Muscle of leg (tissue), 16 donors: ENCODE data around the gene PLCH2. TPM values are rescaled to one million over a fixed set of nuclear protein-coding genes. Genes with fewer than 3 reads are reported as not detected.
A peak's percentile ranks its signal among the peaks of the same experiment; 100 is the strongest.

ENCODE experiments used
- DNase-seq: peaks from one replicate; pipeline ENCODE4 v3.0.0; 2013
- H3K27ac ChIP-seq: one replicate; pipeline ENCODE4 v1.5.1; 2013; ENCODE audit warnings: mild to moderate bottlenecking, low read length, control low read depth
- H3K27me3 ChIP-seq: one replicate; pipeline ENCODE4 v1.6.1; 2013; ENCODE audit warnings: low read length; ENCODE audit not compliant: control insufficient read depth, insufficient read depth
- H3K36me3 ChIP-seq: one replicate; pipeline ENCODE4 v1.6.1; 2013; ENCODE audit warnings: low read length; ENCODE audit not compliant: control insufficient read depth, insufficient read depth
- H3K4me1 ChIP-seq: one replicate; pipeline ENCODE4 v1.6.1; 2013; ENCODE audit warnings: low read length; ENCODE audit not compliant: control insufficient read depth, insufficient read depth
- H3K4me3 ChIP-seq: one replicate; pipeline ENCODE4 v1.5.1; 2013; ENCODE audit warnings: low read length, control low read depth
- H3K9me3 ChIP-seq: replicated peaks from 2 replicates; pipeline ENCODE4 v1.6.1; 2013; ENCODE audit warnings: low read depth, low read length; ENCODE audit not compliant: control insufficient read depth
- WGBS: methylation state at CpG from one replicate; pipeline ENCODE4 v1.1.5; 2013; ENCODE audit warnings: missing lambda C conversion rate; ENCODE audit not compliant: insufficient coverage; 5-methylcytosine and 5-hydroxymethylcytosine counted together
- long read RNA-seq, 11 donors: transcript quantifications; one replicate each; lab custom pipeline, GENCODE V29; 2026
- polyA plus RNA-seq, 8 donors: library from polyadenylated mRNA; unstranded; fragments of 120-200 nt; gene quantifications; one replicate each; pipeline versions ENCODE4 v1.2.1 to v1.2.3, GENCODE V29; 2013; ENCODE audit warnings: inconsistent platforms in 1 of 8, low replicate concordance in 1 of 8; ENCODE audit not compliant: insufficient read length in 8 of 8, insufficient read depth in 1 of 8
- total RNA-seq: library from RNA; stranded (reverse); fragments of 120-200 nt; gene quantifications from one replicate; pipeline ENCODE4 v1.2.4, GENCODE V29; 2013

PLCH2 gene, protein sequence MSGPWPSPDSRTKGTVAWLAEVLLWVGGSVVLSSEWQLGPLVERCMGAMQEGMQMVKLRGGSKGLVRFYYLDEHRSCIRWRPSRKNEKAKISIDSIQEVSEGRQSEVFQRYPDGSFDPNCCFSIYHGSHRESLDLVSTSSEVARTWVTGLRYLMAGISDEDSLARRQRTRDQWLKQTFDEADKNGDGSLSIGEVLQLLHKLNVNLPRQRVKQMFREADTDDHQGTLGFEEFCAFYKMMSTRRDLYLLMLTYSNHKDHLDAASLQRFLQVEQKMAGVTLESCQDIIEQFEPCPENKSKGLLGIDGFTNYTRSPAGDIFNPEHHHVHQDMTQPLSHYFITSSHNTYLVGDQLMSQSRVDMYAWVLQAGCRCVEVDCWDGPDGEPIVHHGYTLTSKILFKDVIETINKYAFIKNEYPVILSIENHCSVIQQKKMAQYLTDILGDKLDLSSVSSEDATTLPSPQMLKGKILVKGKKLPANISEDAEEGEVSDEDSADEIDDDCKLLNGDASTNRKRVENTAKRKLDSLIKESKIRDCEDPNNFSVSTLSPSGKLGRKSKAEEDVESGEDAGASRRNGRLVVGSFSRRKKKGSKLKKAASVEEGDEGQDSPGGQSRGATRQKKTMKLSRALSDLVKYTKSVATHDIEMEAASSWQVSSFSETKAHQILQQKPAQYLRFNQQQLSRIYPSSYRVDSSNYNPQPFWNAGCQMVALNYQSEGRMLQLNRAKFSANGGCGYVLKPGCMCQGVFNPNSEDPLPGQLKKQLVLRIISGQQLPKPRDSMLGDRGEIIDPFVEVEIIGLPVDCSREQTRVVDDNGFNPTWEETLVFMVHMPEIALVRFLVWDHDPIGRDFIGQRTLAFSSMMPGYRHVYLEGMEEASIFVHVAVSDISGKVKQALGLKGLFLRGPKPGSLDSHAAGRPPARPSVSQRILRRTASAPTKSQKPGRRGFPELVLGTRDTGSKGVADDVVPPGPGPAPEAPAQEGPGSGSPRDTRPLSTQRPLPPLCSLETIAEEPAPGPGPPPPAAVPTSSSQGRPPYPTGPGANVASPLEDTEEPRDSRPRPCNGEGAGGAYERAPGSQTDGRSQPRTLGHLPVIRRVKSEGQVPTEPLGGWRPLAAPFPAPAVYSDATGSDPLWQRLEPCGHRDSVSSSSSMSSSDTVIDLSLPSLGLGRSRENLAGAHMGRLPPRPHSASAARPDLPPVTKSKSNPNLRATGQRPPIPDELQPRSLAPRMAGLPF (N-terminal part only)
- total RNA-seq (0.35 TPM), polyA plus RNA-seq (1 to 10 TPM in 3 of 8 donors, under 1 TPM in 5; 0.41 to 3.4 (median 0.86) TPM)
- long read RNA-seq, donor 1, result 0 reads
- long read RNA-seq, donor 2, result 0 reads
- long read RNA-seq, donor 3, result 0 reads
- long read RNA-seq, donor 4, result 0 reads
- long read RNA-seq, donor 5, result 0 reads
- long read RNA-seq, donor 6, result 0 reads
- long read RNA-seq, donor 7, result 0 reads
- long read RNA-seq, donor 8, result 0 reads
- long read RNA-seq, donor 9, result 0 reads
- long read RNA-seq, donor 10, result 0 reads
- long read RNA-seq, donor 11, result 0 reads

DNA sequence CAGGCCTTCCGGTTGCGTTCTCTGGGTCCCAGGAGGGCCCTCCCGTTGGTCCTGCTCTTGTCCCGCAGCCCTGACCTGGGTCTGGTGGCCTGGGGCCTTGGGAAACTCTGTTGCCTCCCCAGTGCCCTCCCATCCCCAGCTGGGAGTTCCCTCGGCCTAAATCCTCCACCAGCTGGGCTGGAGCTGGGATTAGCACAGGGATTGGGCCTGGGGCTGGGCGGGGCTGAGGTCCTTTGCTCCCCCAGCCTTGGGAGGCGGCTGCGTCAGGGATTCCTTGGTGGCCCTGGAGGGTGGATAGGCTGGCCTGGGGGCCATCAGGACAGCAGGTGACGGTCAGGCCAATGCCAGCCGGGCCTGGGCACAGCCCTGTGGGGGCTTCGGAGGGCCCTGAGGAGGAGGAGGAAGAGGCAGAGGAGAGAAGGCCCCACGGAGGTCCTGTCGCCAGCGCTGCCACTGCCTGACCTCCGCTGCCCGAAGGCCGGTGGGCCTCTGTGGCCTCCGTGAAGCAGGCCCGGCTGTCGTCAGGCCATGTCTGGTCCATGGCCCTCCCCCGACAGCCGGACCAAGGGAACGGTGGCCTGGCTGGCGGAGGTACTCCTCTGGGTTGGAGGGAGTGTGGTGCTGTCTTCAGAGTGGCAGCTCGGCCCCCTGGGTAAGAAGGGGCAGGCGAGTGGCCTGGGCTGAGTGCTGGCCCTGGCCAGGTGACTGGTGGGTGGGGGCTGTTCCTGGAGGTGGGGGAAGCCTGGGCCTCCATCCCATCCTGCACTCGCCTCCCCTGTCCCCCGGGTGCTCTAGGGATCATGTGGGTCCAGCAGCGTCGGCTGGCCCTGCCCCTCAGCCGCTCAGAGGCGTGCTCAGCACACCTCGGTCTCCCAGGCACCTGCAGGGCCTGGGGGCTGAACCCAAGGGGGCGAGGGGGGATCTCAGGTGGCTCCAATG is at the start of gene PLCH2:
PLCH2 (plus strand) TSS at position 229 of the 939 bp plus-strand sequence; CDS start at position 529, 300 bp downstream.
- DNase-seq, result peak; percentile 50

GRCh38 chr1:2426540-2426939 is 49.5 kb upstream of the PLCH2 start:
- H3K36me3 ChIP-seq, result no peaks in the 10 kb centered on the region
- peaks cover 8% of the 10 kb centered on the region for H3K9me3 ChIP-seq
- 55% methylated on average over 18 of the region's 18 CpGs for WGBS
- H3K27me3 ChIP-seq, result peaks cover 11% of the 10 kb centered on the region
- no peaks in the 10 kb centered on the region for H3K4me1 ChIP-seq
- DNase-seq, result no peak
- no peak overlapping the region for H3K27ac ChIP-seq
- H3K4me3 ChIP-seq, result no peak overlapping the region

More for the DNA sequence above, at the start of gene PLCH2:
- 64% methylated on average over 31 of the region's 34 CpGs for WGBS
- Histone ChIP-seq H3K4me1 (peaks cover 66% of the 10 kb centered on the region), H3K4me3 (no peak within 1 kb of the TSS), H3K27ac (peak within 1 kb of the TSS; percentile 69), H3K27me3 (peaks cover 8% of the 10 kb centered on the region), H3K36me3 (no peaks in the 10 kb centered on the region), H3K9me3 (no peaks in the 10 kb centered on the region)

- H3K27ac ChIP-seq, result no peak overlapping the region
- H3K36me3 ChIP-seq, result no peaks in the 10 kb centered on the region
- peaks cover 16% of the 10 kb centered on the region for H3K27me3 ChIP-seq
- H3K4me1 ChIP-seq, result no peaks in the 10 kb centered on the region
- peaks cover 8% of the 10 kb centered on the region for H3K9me3 ChIP-seq
- H3K4me3 ChIP-seq, result no peak overlapping the region
- 83% methylated on average over 17 of the region's 18 CpGs for WGBS
- no peak for DNase-seq
These were observed 49.0 kb upstream of the PLCH2 start for GRCh38 chr1:2427051-2427450.

DNA sequence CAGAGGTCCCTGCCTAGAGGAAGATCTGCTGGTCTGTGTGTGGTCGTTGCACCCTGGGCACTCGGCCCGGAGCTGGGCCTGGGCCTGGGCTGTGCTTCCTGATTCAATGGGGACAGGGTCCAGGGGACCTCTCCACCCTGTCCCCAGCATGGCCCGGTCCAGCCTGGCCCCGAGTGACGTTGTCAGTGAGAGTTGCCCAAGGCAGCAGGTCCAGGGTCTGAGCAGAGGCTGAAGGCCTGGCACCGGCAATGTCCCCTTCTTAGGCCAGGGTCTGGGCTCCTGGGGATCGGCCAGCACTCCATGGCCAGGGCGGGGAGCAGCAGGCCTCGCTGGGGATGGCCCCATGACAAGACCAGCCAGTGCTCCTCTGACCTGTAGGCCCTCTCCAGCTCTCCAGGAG is 48.1 kb upstream of the PLCH2 start:
- H3K36me3 ChIP-seq, result no peaks in the 10 kb centered on the region
- H3K27me3 ChIP-seq, result peaks cover 25% of the 10 kb centered on the region
- no peak for DNase-seq
- H3K4me1 ChIP-seq, result no peaks in the 10 kb centered on the region
- WGBS, result 79% methylated on average over 9 of the region's 10 CpGs
- peaks cover 8% of the 10 kb centered on the region for H3K9me3 ChIP-seq
- H3K27ac ChIP-seq, result no peak overlapping the region
- H3K4me3 ChIP-seq, result no peak overlapping the region

DNA sequence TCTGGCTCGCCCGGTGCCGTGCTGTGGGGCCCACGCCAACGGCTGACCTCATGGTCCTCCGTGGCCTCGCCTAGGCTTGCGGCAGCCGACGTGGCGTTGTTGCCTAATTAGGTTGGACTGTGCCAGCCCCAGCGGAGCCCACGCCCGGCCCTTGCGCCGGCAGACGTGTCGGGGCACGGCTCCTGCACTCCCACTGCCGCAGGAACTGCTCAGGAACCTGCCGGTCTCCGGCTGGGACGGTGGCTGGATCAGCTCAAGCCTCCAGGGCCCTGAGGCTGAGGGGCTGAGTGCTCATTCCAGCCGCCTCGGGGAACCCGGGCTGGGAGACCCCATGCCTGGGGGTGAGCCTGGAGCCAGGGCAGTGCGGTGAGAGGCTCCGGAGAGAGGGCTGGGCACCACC is 47.6 kb upstream of the PLCH2 start:
- Histone ChIP-seq H3K4me3 (no peak overlapping the region), H3K9me3 (peaks cover 4% of the 10 kb centered on the region), H3K27me3 (peaks cover 27% of the 10 kb centered on the region), H3K36me3 (no peaks in the 10 kb centered on the region), H3K4me1 (no peaks in the 10 kb centered on the region), H3K27ac (no peak overlapping the region)
- WGBS, result 88% methylated on average over 26 of the region's 28 CpGs
- no peak for DNase-seq

GRCh38 chr1:2429780-2430591 is 46.1 kb upstream of the PLCH2 start:
- no peak overlapping the region for H3K27ac ChIP-seq
- H3K27me3 ChIP-seq, result peaks cover 35% of the 10 kb centered on the region
- DNase-seq, result no peak
- H3K36me3 ChIP-seq, result no peaks in the 10 kb centered on the region
- 80% methylated on average over 20 of the region's 20 CpGs for WGBS
- H3K9me3 ChIP-seq, result peaks cover 4% of the 10 kb centered on the region
- H3K4me3 ChIP-seq, result no peak overlapping the region
- no peaks in the 10 kb centered on the region for H3K4me1 ChIP-seq

DNA sequence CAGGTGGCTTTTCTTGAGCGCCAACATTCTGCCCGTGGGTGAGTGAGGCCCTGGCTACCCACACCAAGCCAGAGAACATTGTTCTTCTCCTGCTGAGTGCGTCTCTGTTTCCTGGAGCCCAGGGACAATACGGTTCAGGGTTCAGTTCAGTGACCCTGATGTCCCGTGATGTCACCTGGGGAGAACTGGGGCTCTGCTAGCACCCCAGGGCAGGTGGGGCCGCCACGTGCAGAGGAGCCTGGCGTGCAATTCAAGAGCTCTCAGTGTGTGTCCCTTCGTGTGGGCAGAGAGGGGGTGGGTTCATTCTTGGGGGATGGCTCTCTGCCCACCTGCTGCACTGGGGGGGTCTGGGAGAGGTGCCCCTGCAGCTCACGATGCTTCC is 45.5 kb upstream of the PLCH2 start:
- Histone ChIP-seq H3K27ac (no peak overlapping the region), H3K4me1 (no peaks in the 10 kb centered on the region), H3K4me3 (no peak overlapping the region), H3K27me3 (peaks cover 39% of the 10 kb centered on the region), H3K9me3 (peaks cover 4% of the 10 kb centered on the region), H3K36me3 (no peaks in the 10 kb centered on the region)
- no peak for DNase-seq
- WGBS, result 71% methylated on average over 7 of the region's 10 CpGs

DNA sequence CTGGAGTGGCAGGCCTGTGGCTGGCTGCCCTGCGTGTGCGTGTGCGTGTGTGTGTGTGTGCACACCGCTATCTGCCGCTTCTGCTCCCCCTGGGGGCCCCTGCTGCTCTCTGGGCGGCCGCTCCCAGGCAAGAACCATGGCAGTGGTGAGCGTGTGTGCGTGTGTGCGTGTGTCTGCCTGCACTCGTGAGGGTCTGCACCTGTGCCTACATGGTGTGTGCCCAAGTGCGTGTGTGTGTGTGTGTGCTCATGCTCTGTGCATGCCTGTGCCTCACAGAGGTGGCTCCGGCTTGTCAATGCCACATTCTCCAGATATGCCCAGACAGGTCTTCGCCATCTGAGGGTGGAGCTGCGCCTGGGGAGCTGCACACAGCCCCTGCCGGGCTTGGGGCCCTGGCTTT is 45.0 kb upstream of the PLCH2 start:
- H3K4me1 ChIP-seq, result no peaks in the 10 kb centered on the region
- no peak overlapping the region for H3K4me3 ChIP-seq
- peaks cover 4% of the 10 kb centered on the region for H3K9me3 ChIP-seq
- DNase-seq, result no peak
- H3K27me3 ChIP-seq, result peaks cover 39% of the 10 kb centered on the region
- H3K36me3 ChIP-seq, result no peaks in the 10 kb centered on the region
- 46% methylated on average over 14 of the region's 16 CpGs for WGBS
- H3K27ac ChIP-seq, result no peak overlapping the region
